PC-3 (cell line): ENCODE results near the gene TOMM20. TPM values are rescaled to one million over a fixed set of nuclear protein-coding genes. Genes with fewer than 3 reads are reported as not detected.
A peak's percentile ranks its signal among the peaks of the same experiment; 100 is the strongest.

Source experiments
- ATAC-seq: fragments of 200-7000 bp; cut with Tn5 transposase; 2 replicates; pipeline ENCODE4 v1.9.1; 2020; ENCODE audit warnings: mild to moderate bottlenecking, moderate library complexity
- BruUV-seq: library from RNA; stranded (reverse); fragments of 400-500 nt; replicated peaks from 2 replicates; lab custom pipeline; 2021; lab: Mats Ljungman, UMichigan
- CTCF ChIA-PET: fragments of 300-600 bp; sonication (Branson Sonifier 250); formaldehyde crosslinking; loops from one replicate; lab custom pipeline; 2022; ENCODE audit warnings: antibody characterized with exemption; lab: Charles Lee
- POLR2A ChIA-PET: fragments of 300-600 bp; sonication (Branson Sonifier 250); formaldehyde crosslinking; loops from one replicate; lab custom pipeline; 2022; ENCODE audit warnings: antibody characterized with exemption; ENCODE audit not compliant: unreplicated experiment; lab: Charles Lee
- DNase-seq: peaks from one replicate; pipeline ENCODE4 v3.0.0-alpha.2; 2015
- H2AFZ ChIP-seq: fragments of 300-600 bp; sonication (generic); 2 replicates; pipeline ENCODE4 v1.6.0; 2016; ENCODE audit warnings: antibody characterized with exemption, low read length
- H3F3A ChIP-seq: fragments of 300-600 bp; sonication (generic); one replicate; pipeline ENCODE4 v1.6.0; 2017; ENCODE audit warnings: antibody characterized with exemption, low read length, control low read depth, mild to moderate bottlenecking; ENCODE audit not compliant: unreplicated experiment
- H3K27ac ChIP-seq: fragments of 300-600 bp; sonication (generic); 2 replicates; pipeline ENCODE4 v1.5.1; 2016; ENCODE audit warnings: mild to moderate bottlenecking, low read length
- H3K27me3 ChIP-seq: fragments of 300-600 bp; sonication (generic); 2 replicates; pipeline ENCODE4 v1.6.1; 2016; ENCODE audit warnings: low read length, mixed read lengths
- H3K36me3 ChIP-seq: fragments of 300-600 bp; sonication (generic); 2 replicates; pipeline ENCODE4 v1.6.1; 2016; ENCODE audit warnings: low read depth, mixed run types, low read length, mixed read lengths
- H3K4me1 ChIP-seq: fragments of 300-600 bp; sonication (generic); 2 replicates; pipeline ENCODE4 v1.5.1; 2016; ENCODE audit warnings: low read length; ENCODE audit not compliant: insufficient read depth
- H3K4me2 ChIP-seq: fragments of 300-600 bp; sonication (generic); 2 replicates; pipeline ENCODE4 v1.6.0; 2016; ENCODE audit warnings: low read length
- H3K4me3 ChIP-seq: fragments of 300-600 bp; sonication (generic); 2 replicates; pipeline ENCODE4 v1.5.1; 2016; ENCODE audit warnings: mild to moderate bottlenecking, low read length, mixed read lengths
- H3K79me2 ChIP-seq: fragments of 300-600 bp; sonication (generic); 2 replicates; pipeline ENCODE4 v1.6.1; 2017; ENCODE audit warnings: low read length, mixed read lengths
- H3K9ac ChIP-seq: fragments of 300-600 bp; sonication (generic); 2 replicates; pipeline ENCODE4 v1.6.0; 2016; ENCODE audit warnings: mild to moderate bottlenecking, low read length
- H3K9me2 ChIP-seq: fragments of 300-600 bp; sonication (generic); replicated peaks from 2 replicates; pipeline ENCODE4 v1.6.1; 2016; ENCODE audit warnings: mixed run types, low read length, mixed read lengths
- H3K9me3 ChIP-seq: fragments of 300-600 bp; sonication (generic); 2 replicates; pipeline ENCODE4 v1.6.1; 2016; ENCODE audit warnings: low read length, mixed read lengths
- H4K20me1 ChIP-seq: fragments of 300-600 bp; sonication (generic); 2 replicates; pipeline ENCODE4 v1.6.1; 2016; ENCODE audit warnings: low read length, mixed read lengths
- EZH2 ChIP-seq: fragments of 300-600 bp; sonication (generic); IDR thresholded peaks from one replicate; pipeline ENCODE4 v1.6.1; 2017; ENCODE audit warnings: antibody characterized with exemption, mild to moderate bottlenecking, low read length; ENCODE audit not compliant: unreplicated experiment
- EZH2phosphoT487 ChIP-seq: fragments of 300-600 bp; sonication (generic); IDR thresholded peaks from 2 replicates; pipeline ENCODE4 v1.6.1; 2018; ENCODE audit warnings: mild to moderate bottlenecking, antibody characterized with exemption, low read length, borderline replicate concordance
- intact Hi-C: fragments of 100-400 bp; cut with micrococcal nuclease; formaldehyde crosslinking; loops from 2 replicates; pipeline ENCODE4 v1.9.0; 2023
- total RNA-seq: library from RNA; depleted of rRNA; stranded (reverse); fragments of >200 nt; gene quantifications from 2 replicates; pipeline ENCODE4 v1.2.3, GENCODE V29; 2014
- TF ChIP-seq, protein P1 (sequence below): fragments of 300-600 bp; sonication (generic); conservative IDR thresholded peaks from 2 replicates; pipeline ENCODE4 v1.5.1; 2017; ENCODE audit warnings: antibody characterized with exemption, low read depth, mild to moderate bottlenecking, low read length

TOMM20 gene
- total RNA-seq, 1 experiment from 2014 or later = 48.0 TPM

DNA sequence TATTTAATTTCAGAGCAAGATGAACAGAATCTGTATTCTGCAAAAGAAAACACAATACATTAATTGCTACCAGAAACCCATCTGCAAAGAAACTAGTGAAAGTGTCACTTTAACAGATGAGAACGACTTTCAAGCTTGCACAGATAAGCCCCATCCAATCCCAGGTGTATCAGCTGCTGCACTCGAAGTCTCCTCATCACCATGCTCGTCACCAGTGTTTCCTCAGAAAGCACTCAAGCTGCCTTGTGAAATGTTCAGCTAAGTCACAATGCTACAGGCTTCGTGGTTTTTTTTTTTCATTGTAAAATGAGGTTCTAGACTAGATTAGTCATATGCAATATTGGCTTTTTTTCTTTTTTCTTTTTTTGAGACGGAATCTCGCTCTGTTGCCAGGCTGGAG lies 3.3 kb upstream of the TOMM20 start:
- intact Hi-C loops = no loop called here
- POLR2A ChIA-PET = no interaction called here
- Histone ChIP-seq H3K4me1 (peaks cover 8% of the 10 kb centered on the region; the same call in 1 of the 2 replicates), H4K20me1 (peaks cover 9% of the 10 kb centered on the region), H3K9me2 (no peaks in the 10 kb centered on the region), H3K27me3 (no peaks in the 10 kb centered on the region), H3K36me3 (peaks cover 17% of the 10 kb centered on the region), H3K9ac (no peak overlapping the region), H3F3A (no peaks in the 10 kb centered on the region), H3K4me2 (no peak overlapping the region), H3K9me3 (no peaks in the 10 kb centered on the region), H3K79me2 (peaks cover 17% of the 10 kb centered on the region), H2AFZ (no peak overlapping the region), H3K27ac (no peak overlapping the region), H3K4me3 (no peak overlapping the region)
- no peak for ATAC-seq
- CTCF ChIA-PET = no interaction called here
- TF ChIP-seq, protein P1, sequence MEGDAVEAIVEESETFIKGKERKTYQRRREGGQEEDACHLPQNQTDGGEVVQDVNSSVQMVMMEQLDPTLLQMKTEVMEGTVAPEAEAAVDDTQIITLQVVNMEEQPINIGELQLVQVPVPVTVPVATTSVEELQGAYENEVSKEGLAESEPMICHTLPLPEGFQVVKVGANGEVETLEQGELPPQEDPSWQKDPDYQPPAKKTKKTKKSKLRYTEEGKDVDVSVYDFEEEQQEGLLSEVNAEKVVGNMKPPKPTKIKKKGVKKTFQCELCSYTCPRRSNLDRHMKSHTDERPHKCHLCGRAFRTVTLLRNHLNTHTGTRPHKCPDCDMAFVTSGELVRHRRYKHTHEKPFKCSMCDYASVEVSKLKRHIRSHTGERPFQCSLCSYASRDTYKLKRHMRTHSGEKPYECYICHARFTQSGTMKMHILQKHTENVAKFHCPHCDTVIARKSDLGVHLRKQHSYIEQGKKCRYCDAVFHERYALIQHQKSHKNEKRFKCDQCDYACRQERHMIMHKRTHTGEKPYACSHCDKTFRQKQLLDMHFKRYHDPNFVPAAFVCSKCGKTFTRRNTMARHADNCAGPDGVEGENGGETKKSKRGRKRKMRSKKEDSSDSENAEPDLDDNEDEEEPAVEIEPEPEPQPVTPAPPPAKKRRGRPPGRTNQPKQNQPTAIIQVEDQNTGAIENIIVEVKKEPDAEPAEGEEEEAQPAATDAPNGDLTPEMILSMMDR = no peak
- TF ChIP-seq EZH2phosphoT487 = no peak
- TF ChIP-seq EZH2 = no peak
- no TSS peak for BruUV-seq
- no peak for DNase-seq

DNA sequence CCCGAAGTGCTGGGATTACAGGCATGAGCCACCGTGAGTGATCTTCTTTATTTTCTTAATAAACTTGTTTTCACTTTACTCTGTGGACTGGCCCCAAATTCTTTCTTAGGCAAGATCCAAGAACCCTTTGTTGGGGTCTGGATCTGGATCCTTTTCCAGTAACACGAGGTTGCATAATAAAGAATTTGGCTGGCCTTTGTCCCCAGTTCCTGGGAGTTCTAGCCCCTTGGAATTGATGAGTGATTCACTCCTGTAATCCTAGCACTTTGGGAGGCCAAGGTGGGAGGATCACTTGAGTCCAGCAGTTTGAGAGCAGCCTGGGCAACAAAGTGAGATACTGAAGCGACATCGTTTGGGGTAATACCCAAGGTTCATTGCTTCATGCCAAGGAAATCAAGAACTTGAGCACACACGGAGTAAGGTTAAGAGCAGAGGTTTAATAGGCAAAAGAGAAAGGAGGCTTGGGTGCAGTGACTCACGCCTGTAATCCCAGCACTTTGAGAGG lies 2.2 kb upstream of the TOMM20 start:
- TF ChIP-seq EZH2phosphoT487 (no peak), EZH2 (no peak)
- TF ChIP-seq, protein P1 = no peak
- no peak overlapping the region for H3K27ac ChIP-seq
- H3K9me2 ChIP-seq = no peaks in the 10 kb centered on the region
- ChIA-PET CTCF (no interaction called here), POLR2A (no interaction called here)
- H3F3A ChIP-seq = no peaks in the 10 kb centered on the region
- H3K27me3 ChIP-seq = no peaks in the 10 kb centered on the region
- no peak overlapping the region for H2AFZ ChIP-seq
- no peak overlapping the region for H3K4me3 ChIP-seq
- H3K4me1 ChIP-seq = peaks cover 8% of the 10 kb centered on the region; the same call in 1 of the 2 replicates
- DNase-seq (no peak), ATAC-seq (no peak)
- H3K4me2 ChIP-seq = no peak overlapping the region
- peaks cover 29% of the 10 kb centered on the region for H3K79me2 ChIP-seq
- no peak overlapping the region for H3K9ac ChIP-seq
- H4K20me1 ChIP-seq = peaks cover 19% of the 10 kb centered on the region
- intact Hi-C loops = no loop called here
- peaks cover 11% of the 10 kb centered on the region; the same call in 1 of the 2 replicates for H3K36me3 ChIP-seq
- no TSS peak for BruUV-seq
- H3K9me3 ChIP-seq = no peaks in the 10 kb centered on the region

DNA sequence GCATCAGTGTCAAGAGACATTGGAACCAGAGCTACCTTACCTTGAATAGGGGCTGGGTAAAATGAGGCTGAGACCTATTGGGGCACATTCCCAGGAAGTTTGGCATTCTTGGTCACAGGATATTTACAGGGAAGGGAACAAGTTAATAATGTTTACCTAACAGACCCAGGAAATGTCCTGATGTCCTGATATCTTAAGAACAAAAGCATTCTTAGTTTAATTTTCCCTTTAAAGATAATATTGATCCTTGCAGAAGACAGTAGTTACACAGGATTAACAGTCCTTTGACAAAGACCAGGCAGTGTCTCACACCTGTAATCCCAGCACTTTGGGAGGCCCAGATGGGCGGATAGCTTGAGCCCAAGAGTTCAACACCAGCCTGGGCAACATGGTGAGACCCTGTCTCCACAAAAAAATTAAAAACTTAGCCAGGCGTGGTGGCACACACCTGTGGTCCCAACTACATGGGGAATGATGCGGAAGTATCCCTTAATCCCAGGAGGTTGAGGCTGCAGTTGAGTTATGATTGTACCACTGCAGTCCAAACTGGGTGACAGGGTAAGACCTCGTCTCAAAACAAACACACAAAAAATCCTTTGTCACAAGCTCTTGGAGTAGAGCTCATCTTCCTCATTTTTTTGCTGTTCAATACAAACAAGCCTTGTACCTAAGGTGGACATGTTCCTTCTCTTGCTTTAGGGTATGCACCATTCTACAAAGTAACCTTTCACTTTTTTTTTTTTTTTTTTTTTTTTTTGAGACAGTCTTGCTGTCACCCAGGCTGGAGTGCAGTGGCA lies 1.3 kb upstream of the TOMM20 start:
- POLR2A ChIA-PET = no interaction called here
- Histone ChIP-seq H3K36me3 (peaks cover 6% of the 10 kb centered on the region; the same call in 1 of the 2 replicates), H4K20me1 (peaks cover 22% of the 10 kb centered on the region), H3K4me3 (no peak overlapping the region), H3K9ac (no peak overlapping the region), H3F3A (no peaks in the 10 kb centered on the region), H2AFZ (no peak overlapping the region), H3K4me1 (peaks cover 5% of the 10 kb centered on the region; the same call in 1 of the 2 replicates), H3K4me2 (no peak overlapping the region), H3K9me3 (no peaks in the 10 kb centered on the region), H3K79me2 (peaks cover 37% of the 10 kb centered on the region), H3K27me3 (no peaks in the 10 kb centered on the region), H3K27ac (no peak overlapping the region), H3K9me2 (no peaks in the 10 kb centered on the region)
- TF ChIP-seq EZH2phosphoT487 (no peak), EZH2 (no peak)
- TF ChIP-seq, protein P1 = no peak
- no TSS peak for BruUV-seq
- CTCF ChIA-PET = no interaction called here
- ATAC-seq (peak; percentile 9; the same call in 1 of the 2 replicates), DNase-seq (no peak)
- intact Hi-C loops = no loop called here
